ENCODE measurements around the gene CDH11. TPM values are rescaled to one million over a fixed set of nuclear protein-coding genes. Genes with fewer than 3 reads are reported as not detected.

The CDH11 gene
- total RNA-seq, 4 donors from 2014 or later = 4.0 to 14.2 (median 8.6) TPM

GRCh38 chr16:65148804-65149203 lies 26.9 kb upstream of the CDH11 start:
- Histone ChIP-seq H3K36me3 (no peaks in the 10 kb centered on the region), H3K27me3 (no peaks in the 10 kb centered on the region), H3K4me1 (no peaks in the 10 kb centered on the region), H3K27ac (no peak overlapping the region), H3K4me3 (no peak overlapping the region), H3K9me3 (no peaks in the 10 kb centered on the region)
- in situ Hi-C loops (cut with MboI; ENCODE audit: low sequenced_read_pairs in 4 of 4) (no loop called here), intact Hi-C loops (cut with DNase I; ENCODE audit: low total_unique reads) (no loop called here)
- ATAC-seq = no peak
- TF ChIP-seq CTCF (IDR thresholded peaks at IDR 0.05 in 4 of 5, conservative IDR thresholded peaks at IDR 0.05 in 1 of 5) (no peak), POLR2A (IDR thresholded peaks at IDR 0.05) (no peak)
- DNase-seq = no peak

GRCh38 chr16:65142276-65142675 lies 20.4 kb upstream of the CDH11 start:
- ATAC-seq (no peak), DNase-seq (no peak)
- intact Hi-C loops (cut with DNase I; ENCODE audit: low total_unique reads) (no loop called here), in situ Hi-C loops (cut with MboI; ENCODE audit: low sequenced_read_pairs in 4 of 4) (no loop called here)
- Histone ChIP-seq H3K36me3 (no peaks in the 10 kb centered on the region), H3K9me3 (no peaks in the 10 kb centered on the region), H3K27me3 (no peaks in the 10 kb centered on the region), H3K4me3 (no peak overlapping the region), H3K27ac (no peak overlapping the region), H3K4me1 (no peaks in the 10 kb centered on the region)
- no peak for TF ChIP-seq CTCF (IDR thresholded peaks at IDR 0.05 in 4 of 5, conservative IDR thresholded peaks at IDR 0.05 in 1 of 5)
- TF ChIP-seq POLR2A (IDR thresholded peaks at IDR 0.05) = no peak

GRCh38 chr16:65136681-65137080 lies 14.8 kb upstream of the CDH11 start:
- TF ChIP-seq POLR2A (IDR thresholded peaks at IDR 0.05) = no peak
- TF ChIP-seq CTCF (IDR thresholded peaks at IDR 0.05 in 4 of 5, conservative IDR thresholded peaks at IDR 0.05 in 1 of 5) = no peak
- Histone ChIP-seq H3K9me3 (no peaks in the 10 kb centered on the region), H3K27me3 (no peaks in the 10 kb centered on the region), H3K4me1 (no peaks in the 10 kb centered on the region), H3K36me3 (no peaks in the 10 kb centered on the region), H3K4me3 (no peak overlapping the region), H3K27ac (no peak overlapping the region)
- no peak for DNase-seq
- intact Hi-C loops (cut with DNase I; ENCODE audit: low total_unique reads) (no loop called here), in situ Hi-C loops (cut with MboI; ENCODE audit: low sequenced_read_pairs in 4 of 4) (no loop called here)
- no peak for ATAC-seq

- H3K36me3 ChIP-seq = no peaks in the 10 kb centered on the region
- H3K27ac ChIP-seq = no peak overlapping the region
- H3K4me1 ChIP-seq = peaks cover 0 to 17% of the 10 kb centered on the region in 2 donors
- H3K4me3 ChIP-seq = no peak overlapping the region
- DNase-seq (no peak), ATAC-seq (no peak)
- intact Hi-C loops (cut with DNase I; ENCODE audit: low total_unique reads) = no loop called here
- peaks cover 8 to 16% (median 11%) of the 10 kb centered on the region in 3 donors for H3K27me3 ChIP-seq
- no peaks in the 10 kb centered on the region for H3K9me3 ChIP-seq
- in situ Hi-C loops (cut with MboI; ENCODE audit: low sequenced_read_pairs in 4 of 4) = no loop called here
- TF ChIP-seq CTCF (IDR thresholded peaks at IDR 0.05 in 4 of 5, conservative IDR thresholded peaks at IDR 0.05 in 1 of 5) (no peak), POLR2A (IDR thresholded peaks at IDR 0.05) (no peak)
These were observed 5.2 kb upstream of the CDH11 start for GRCh38 chr16:65126845-65127624.

All from gastrocnemius medialis (tissue), 4 donors.